Measurements from ENCODE around the gene BAX. TPM values are rescaled to one million over a fixed set of nuclear protein-coding genes. Genes with fewer than 3 reads are reported as not detected.
A peak's percentile ranks its signal among the peaks of the same experiment; 100 is the strongest.

The BAX gene
- total and polyA plus RNA-seq, 2 of the 13 experiments (the other 11 are each of a cell fraction or from before 2014, with no cell fraction given), result 139 to 176 TPM

DNA sequence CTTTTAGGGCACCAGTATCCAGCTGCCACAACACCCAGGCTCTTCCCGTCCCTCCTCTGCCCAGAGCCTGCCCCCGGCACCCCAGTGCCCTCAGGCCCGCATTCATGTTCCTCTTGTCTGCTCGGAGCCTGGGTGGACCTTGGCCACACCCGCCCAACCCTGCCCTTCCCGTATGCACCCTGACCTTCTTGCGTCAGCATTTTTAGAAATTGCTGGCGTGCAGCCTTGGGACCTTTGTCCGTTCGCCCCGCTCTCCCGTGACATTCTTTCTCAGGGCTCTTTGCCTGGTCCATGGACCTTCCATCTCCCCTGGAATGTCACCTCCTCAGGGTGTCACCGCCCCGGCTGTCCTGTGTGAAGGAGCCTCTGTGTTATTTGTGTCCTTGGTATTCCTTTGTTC is 47.0 kb upstream of the BAX start (continued):
- TF ChIP-seq ZXDC (CRISPR knock-in tag; IDR thresholded peaks at IDR 0.05) (no peak), PRMT3 (CRISPR knock-in tag; IDR thresholded peaks at IDR 0.05; ENCODE audit: borderline replicate concordance, low read depth) (no peak; the same call in 1 of the 2 replicates), BATF2 (CRISPR knock-in tag; IDR thresholded peaks at IDR 0.05) (no peak), ZHX1 (CRISPR knock-in tag; IDR thresholded peaks at IDR 0.05; ENCODE audit: low read depth) (no peak), ZNF616 (CRISPR knock-in tag; IDR thresholded peaks at IDR 0.05; ENCODE audit: low read depth) (no peak), HNF4A (CRISPR knock-in tag; IDR thresholded peaks at IDR 0.05) (peak; percentile 98), ZNF253 (CRISPR knock-in tag; IDR thresholded peaks at IDR 0.05; ENCODE audit: borderline replicate concordance) (no peak), SMAD1 (CRISPR knock-in tag; IDR thresholded peaks at IDR 0.05; ENCODE audit: borderline replicate concordance, low read depth) (no peak), SSRP1 (CRISPR knock-in tag; IDR thresholded peaks at IDR 0.05) (no peak), HNRNPUL1 (IDR thresholded peaks at IDR 0.05; ENCODE audit: low read depth, low read length) (no peak), TCF12 (IDR thresholded peaks at IDR 0.05) (no peak), TCF12 (CRISPR knock-in tag; IDR thresholded peaks at IDR 0.05) (no peak), ZBTB38 (CRISPR knock-in tag; IDR thresholded peaks at IDR 0.05) (0 out of 2 replicates have a peak, but pooled peaks have one; percentile 24), CEBPG (CRISPR knock-in tag; IDR thresholded peaks at IDR 0.05) (peak; percentile 93), ARNT2 (CRISPR knock-in tag; IDR thresholded peaks at IDR 0.05; ENCODE audit: low read depth) (no peak), RFXANK (CRISPR knock-in tag; IDR thresholded peaks at IDR 0.05) (no peak), ZNF205 (CRISPR knock-in tag; IDR thresholded peaks at IDR 0.05) (no peak)
- TF ChIP-seq, protein P1, sequence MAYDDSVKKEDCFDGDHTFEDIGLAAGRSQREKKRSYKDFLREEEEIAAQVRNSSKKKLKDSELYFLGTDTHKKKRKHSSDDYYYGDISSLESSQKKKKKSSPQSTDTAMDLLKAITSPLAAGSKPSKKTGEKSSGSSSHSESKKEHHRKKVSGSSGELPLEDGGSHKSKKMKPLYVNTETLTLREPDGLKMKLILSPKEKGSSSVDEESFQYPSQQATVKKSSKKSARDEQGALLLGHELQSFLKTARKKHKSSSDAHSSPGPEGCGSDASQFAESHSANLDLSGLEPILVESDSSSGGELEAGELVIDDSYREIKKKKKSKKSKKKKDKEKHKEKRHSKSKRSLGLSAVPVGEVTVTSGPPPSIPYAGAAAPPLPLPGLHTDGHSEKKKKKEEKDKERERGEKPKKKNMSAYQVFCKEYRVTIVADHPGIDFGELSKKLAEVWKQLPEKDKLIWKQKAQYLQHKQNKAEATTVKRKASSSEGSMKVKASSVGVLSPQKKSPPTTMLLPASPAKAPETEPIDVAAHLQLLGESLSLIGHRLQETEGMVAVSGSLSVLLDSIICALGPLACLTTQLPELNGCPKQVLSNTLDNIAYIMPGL (CRISPR knock-in tag; IDR thresholded peaks at IDR 0.05; ENCODE audit: borderline replicate concordance in 1 of 2, low read depth in 1 of 2), result no peak
- TF ChIP-seq, protein P2, sequence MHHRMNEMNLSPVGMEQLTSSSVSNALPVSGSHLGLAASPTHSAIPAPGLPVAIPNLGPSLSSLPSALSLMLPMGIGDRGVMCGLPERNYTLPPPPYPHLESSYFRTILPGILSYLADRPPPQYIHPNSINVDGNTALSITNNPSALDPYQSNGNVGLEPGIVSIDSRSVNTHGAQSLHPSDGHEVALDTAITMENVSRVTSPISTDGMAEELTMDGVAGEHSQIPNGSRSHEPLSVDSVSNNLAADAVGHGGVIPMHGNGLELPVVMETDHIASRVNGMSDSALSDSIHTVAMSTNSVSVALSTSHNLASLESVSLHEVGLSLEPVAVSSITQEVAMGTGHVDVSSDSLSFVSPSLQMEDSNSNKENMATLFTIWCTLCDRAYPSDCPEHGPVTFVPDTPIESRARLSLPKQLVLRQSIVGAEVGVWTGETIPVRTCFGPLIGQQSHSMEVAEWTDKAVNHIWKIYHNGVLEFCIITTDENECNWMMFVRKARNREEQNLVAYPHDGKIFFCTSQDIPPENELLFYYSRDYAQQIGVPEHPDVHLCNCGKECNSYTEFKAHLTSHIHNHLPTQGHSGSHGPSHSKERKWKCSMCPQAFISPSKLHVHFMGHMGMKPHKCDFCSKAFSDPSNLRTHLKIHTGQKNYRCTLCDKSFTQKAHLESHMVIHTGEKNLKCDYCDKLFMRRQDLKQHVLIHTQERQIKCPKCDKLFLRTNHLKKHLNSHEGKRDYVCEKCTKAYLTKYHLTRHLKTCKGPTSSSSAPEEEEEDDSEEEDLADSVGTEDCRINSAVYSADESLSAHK (CRISPR knock-in tag; IDR thresholded peaks at IDR 0.05; ENCODE audit: borderline replicate concordance), result no peak
